HepG2 (cell line): ENCODE data around the gene ZDHHC14.

Experiments
- FOXO1 ChIP-seq: sonication (generic); formaldehyde crosslinking; IDR thresholded peaks from 2 replicates; pipeline ENCODE4 v1.4.0; 2020; ENCODE audit warnings: missing genetic modification reagents
- JUND ChIP-seq: sonication (generic); formaldehyde crosslinking; IDR thresholded peaks from 2 replicates; pipeline ENCODE4 v1.8.0; 2022; ENCODE audit warnings: mild to moderate bottlenecking, missing genetic modification reagents
- MAZ ChIP-seq, 2 experiments: sonication (generic) in 1 of 2; formaldehyde crosslinking in 1 of 2; IDR thresholded peaks; 2 replicates each; pipeline versions ENCODE4 v1.5.0 to v1.6.1; 2012 to 2020; ENCODE audit warnings: low read depth in 2 of 2, mild to moderate bottlenecking in 2 of 2, borderline replicate concordance in 1 of 2, improper control_type of control experiment in 1 of 2, low read length in 1 of 2, missing genetic modification reagents in 1 of 2, moderate library complexity in 1 of 2
- MED8 ChIP-seq: sonication (generic); formaldehyde crosslinking; IDR thresholded peaks from 2 replicates; pipeline ENCODE4 v1.8.1; 2023; ENCODE audit warnings: mild to moderate bottlenecking, missing genetic modification reagents; ENCODE audit not compliant: insufficient replicate concordance
- NFIC ChIP-seq: IDR thresholded peaks from 2 replicates; pipeline ENCODE4 v1.6.1; 2012; ENCODE audit warnings: mild to moderate bottlenecking, low read length, inconsistent platforms
- NFRKB ChIP-seq: fragments of 450-650 bp; IDR thresholded peaks from 2 replicates; pipeline ENCODE4 v1.6.1; 2017
- NFYB ChIP-seq: sonication (generic); formaldehyde crosslinking; IDR thresholded peaks from 2 replicates; pipeline ENCODE4 v1.4.0; 2020; ENCODE audit warnings: missing genetic modification reagents
- TCF7L2 ChIP-seq: IDR thresholded peaks from 2 replicates; pipeline ENCODE4 v1.6.1; 2011; ENCODE audit warnings: mild to moderate bottlenecking, low read depth, low read length, moderate library complexity
- ZBTB14 ChIP-seq: sonication (generic); formaldehyde crosslinking; IDR thresholded peaks from 2 replicates; pipeline ENCODE4 v1.4.0; 2020; ENCODE audit warnings: missing genetic modification reagents
- ZNF17 ChIP-seq: sonication (generic); formaldehyde crosslinking; IDR thresholded peaks from 2 replicates; pipeline ENCODE4 v1.5.0; 2020; ENCODE audit warnings: mild to moderate bottlenecking, missing genetic modification reagents
- ZNF282 ChIP-seq: fragments of 450-650 bp; IDR thresholded peaks from 2 replicates; pipeline ENCODE4 v1.6.1; 2018; ENCODE audit not compliant: partially characterized antibody
- TF ChIP-seq, protein P1 (sequence below): sonication (generic); formaldehyde crosslinking; IDR thresholded peaks from 2 replicates; pipeline ENCODE4 v1.4.0; 2020; ENCODE audit warnings: missing genetic modification reagents, borderline replicate concordance
- TF ChIP-seq, protein P2 (sequence below): sonication (generic); formaldehyde crosslinking; IDR thresholded peaks from 2 replicates; pipeline ENCODE4 v1.5.0; 2020; ENCODE audit warnings: mild to moderate bottlenecking, missing genetic modification reagents, moderate library complexity
- TF ChIP-seq, protein P3 (sequence below): sonication (generic); formaldehyde crosslinking; IDR thresholded peaks from 2 replicates; pipeline ENCODE4 v1.4.0; 2020; ENCODE audit warnings: missing genetic modification reagents

GRCh38 chr6:157534134-157534871, 153.3 kb downstream of the ZDHHC14 start:
- TF ChIP-seq, protein P1, sequence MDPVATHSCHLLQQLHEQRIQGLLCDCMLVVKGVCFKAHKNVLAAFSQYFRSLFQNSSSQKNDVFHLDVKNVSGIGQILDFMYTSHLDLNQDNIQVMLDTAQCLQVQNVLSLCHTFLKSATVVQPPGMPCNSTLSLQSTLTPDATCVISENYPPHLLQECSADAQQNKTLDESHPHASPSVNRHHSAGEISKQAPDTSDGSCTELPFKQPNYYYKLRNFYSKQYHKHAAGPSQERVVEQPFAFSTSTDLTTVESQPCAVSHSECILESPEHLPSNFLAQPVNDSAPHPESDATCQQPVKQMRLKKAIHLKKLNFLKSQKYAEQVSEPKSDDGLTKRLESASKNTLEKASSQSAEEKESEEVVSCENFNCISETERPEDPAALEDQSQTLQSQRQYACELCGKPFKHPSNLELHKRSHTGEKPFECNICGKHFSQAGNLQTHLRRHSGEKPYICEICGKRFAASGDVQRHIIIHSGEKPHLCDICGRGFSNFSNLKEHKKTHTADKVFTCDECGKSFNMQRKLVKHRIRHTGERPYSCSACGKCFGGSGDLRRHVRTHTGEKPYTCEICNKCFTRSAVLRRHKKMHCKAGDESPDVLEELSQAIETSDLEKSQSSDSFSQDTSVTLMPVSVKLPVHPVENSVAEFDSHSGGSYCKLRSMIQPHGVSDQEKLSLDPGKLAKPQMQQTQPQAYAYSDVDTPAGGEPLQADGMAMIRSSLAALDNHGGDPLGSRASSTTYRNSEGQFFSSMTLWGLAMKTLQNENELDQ (CRISPR knock-in tag), result no peak
- TF ChIP-seq ZBTB14 (CRISPR knock-in tag) (no peak), MED8 (CRISPR knock-in tag) (no peak), ZNF282 (no peak), MAZ (IDR thresholded peaks at IDR 0.05; ENCODE audit: borderline replicate concordance, low read depth, low read length) (no peak), MAZ (CRISPR knock-in tag; IDR thresholded peaks at IDR 0.05; ENCODE audit: low read depth) (no peak), NFRKB (no peak), NFIC (no peak), NFYB (CRISPR knock-in tag) (no peak), JUND (no peak), ZNF17 (no peak), FOXO1 (CRISPR knock-in tag) (no peak), TCF7L2 (no peak)
- TF ChIP-seq, protein P2, sequence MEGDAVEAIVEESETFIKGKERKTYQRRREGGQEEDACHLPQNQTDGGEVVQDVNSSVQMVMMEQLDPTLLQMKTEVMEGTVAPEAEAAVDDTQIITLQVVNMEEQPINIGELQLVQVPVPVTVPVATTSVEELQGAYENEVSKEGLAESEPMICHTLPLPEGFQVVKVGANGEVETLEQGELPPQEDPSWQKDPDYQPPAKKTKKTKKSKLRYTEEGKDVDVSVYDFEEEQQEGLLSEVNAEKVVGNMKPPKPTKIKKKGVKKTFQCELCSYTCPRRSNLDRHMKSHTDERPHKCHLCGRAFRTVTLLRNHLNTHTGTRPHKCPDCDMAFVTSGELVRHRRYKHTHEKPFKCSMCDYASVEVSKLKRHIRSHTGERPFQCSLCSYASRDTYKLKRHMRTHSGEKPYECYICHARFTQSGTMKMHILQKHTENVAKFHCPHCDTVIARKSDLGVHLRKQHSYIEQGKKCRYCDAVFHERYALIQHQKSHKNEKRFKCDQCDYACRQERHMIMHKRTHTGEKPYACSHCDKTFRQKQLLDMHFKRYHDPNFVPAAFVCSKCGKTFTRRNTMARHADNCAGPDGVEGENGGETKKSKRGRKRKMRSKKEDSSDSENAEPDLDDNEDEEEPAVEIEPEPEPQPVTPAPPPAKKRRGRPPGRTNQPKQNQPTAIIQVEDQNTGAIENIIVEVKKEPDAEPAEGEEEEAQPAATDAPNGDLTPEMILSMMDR, result no peak
- TF ChIP-seq, protein P3, sequence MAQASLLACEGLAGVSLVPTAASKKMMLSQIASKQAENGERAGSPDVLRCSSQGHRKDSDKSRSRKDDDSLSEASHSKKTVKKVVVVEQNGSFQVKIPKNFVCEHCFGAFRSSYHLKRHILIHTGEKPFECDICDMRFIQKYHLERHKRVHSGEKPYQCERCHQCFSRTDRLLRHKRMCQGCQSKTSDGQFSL, result no peak
